Measurements from ENCODE around the gene LRCOL1. TPM values are rescaled to one million over a fixed set of nuclear protein-coding genes. Genes with fewer than 3 reads are reported as not detected.

The LRCOL1 gene
- total RNA-seq, 2 donors from 2014 or later, result not detected

GRCh38 chr12:132604151-132604618 is 6.2 kb downstream of the LRCOL1 start:
- H3K36me3 ChIP-seq, result no peaks in the 10 kb centered on the region
- TF ChIP-seq, protein P1, sequence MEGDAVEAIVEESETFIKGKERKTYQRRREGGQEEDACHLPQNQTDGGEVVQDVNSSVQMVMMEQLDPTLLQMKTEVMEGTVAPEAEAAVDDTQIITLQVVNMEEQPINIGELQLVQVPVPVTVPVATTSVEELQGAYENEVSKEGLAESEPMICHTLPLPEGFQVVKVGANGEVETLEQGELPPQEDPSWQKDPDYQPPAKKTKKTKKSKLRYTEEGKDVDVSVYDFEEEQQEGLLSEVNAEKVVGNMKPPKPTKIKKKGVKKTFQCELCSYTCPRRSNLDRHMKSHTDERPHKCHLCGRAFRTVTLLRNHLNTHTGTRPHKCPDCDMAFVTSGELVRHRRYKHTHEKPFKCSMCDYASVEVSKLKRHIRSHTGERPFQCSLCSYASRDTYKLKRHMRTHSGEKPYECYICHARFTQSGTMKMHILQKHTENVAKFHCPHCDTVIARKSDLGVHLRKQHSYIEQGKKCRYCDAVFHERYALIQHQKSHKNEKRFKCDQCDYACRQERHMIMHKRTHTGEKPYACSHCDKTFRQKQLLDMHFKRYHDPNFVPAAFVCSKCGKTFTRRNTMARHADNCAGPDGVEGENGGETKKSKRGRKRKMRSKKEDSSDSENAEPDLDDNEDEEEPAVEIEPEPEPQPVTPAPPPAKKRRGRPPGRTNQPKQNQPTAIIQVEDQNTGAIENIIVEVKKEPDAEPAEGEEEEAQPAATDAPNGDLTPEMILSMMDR (IDR thresholded peaks at IDR 0.05), result no peak
- H3K4me3 ChIP-seq, result peak overlapping the region in 1 of 2 donors; percentile 43
- DNase-seq (ENCODE audit: low spot score), result no peak
- H3K9me3 ChIP-seq, result no peaks in the 10 kb centered on the region
- H3K27me3 ChIP-seq, result no peaks in the 10 kb centered on the region
- peaks cover 0 to 27% of the 10 kb centered on the region in 2 donors for H3K4me1 ChIP-seq
- peak overlapping the region; percentile 43 to 57 for H3K27ac ChIP-seq

DNA sequence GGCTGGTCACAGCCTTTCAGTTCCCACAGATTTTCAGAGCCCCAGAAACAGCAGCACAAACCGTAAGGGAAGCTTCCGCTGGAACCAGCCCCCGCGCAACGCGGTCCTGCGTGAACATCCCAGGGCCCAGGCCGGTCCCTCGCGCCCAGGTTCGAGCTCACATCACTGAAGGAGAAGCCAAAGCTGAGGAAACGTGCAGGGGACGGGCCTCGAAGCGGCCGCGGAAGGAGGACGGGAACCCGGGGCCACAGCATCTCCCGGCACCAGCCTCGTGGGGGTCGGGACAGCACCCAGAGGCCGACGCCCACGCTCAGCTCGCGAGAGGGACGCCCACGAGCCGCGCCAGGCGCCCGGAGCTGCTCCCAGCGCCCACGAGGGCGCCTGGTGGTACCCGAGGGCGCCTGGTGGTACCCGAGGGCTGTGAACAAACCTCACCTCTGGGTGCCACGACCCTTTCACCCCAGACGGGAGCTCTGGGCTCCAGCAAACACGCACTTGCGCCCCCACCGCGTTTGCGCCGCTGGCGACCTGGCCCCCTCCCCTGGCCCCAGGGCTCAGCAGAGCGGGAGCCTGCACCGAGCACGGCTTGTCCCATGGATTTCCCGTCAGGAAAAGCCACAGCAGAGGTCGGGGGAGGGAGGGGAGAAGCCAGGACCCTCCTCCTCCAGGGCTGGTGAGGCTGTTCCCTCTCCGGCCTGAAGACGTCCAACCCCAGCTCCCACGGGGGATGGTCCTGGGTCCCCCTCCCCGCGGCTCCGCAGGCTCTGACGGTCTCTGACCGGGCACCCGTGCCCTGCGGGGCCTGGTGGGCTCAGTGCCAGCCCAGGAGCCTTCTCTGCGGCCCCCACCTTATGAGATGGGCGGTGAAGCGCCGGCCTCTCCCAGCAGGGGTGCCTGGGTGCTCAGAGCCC is 6.9 kb downstream of the LRCOL1 start:
- no peak for DNase-seq (ENCODE audit: low spot score)
- TF ChIP-seq, protein P1 (IDR thresholded peaks at IDR 0.05), result no peak
- H3K9me3 ChIP-seq, result no peaks in the 10 kb centered on the region
- peak overlapping the region; percentile 43 to 57 for H3K27ac ChIP-seq
- H3K27me3 ChIP-seq, result no peaks in the 10 kb centered on the region
- H3K36me3 ChIP-seq, result no peaks in the 10 kb centered on the region
- H3K4me3 ChIP-seq, result peak overlapping the region; percentile 21 to 43
- H3K4me1 ChIP-seq, result peaks cover 0 to 27% of the 10 kb centered on the region in 2 donors

DNA sequence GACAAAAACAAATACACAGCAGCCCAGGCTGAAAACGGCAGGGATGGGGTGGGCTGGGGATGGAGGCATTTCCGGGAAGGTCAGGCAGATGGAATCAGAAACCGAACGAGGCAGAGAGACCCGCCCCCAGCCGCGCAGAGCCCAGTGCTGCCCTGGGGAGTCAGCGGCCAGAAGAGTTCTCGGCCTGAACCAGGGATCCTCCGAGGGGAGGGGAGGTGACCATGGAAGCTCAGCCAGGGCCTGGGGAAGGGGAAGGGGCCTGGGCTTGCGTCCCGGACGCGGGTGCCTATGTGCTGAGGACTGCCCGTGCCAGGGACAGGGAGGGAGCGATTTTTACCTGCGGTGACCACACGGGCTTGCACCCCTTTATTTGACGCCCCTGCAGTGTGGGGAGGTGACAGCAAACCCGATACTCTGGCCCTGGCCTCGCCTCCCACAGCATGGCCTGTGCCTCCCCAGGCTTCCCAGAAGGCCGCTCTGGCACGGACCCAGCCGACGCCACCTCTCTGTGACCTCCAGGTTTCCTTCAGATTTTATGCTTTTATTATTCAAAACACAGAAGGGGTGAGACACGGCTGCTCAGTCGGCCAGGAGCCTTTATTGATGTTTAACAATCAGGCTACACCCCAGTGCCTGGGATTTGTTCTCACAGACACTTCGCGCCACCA is 7.7 kb downstream of the LRCOL1 start:
- H3K4me1 ChIP-seq, result peaks cover 0 to 27% of the 10 kb centered on the region in 2 donors
- H3K27ac ChIP-seq, result peak overlapping the region in 1 of 2 donors; percentile 57
- no peaks in the 10 kb centered on the region for H3K9me3 ChIP-seq
- H3K36me3 ChIP-seq, result no peaks in the 10 kb centered on the region
- peak overlapping the region in 1 of 2 donors; percentile 43 for H3K4me3 ChIP-seq
- no peaks in the 10 kb centered on the region for H3K27me3 ChIP-seq
- TF ChIP-seq, protein P1 (IDR thresholded peaks at IDR 0.05), result no peak
- DNase-seq (ENCODE audit: low spot score), result no peak

DNA sequence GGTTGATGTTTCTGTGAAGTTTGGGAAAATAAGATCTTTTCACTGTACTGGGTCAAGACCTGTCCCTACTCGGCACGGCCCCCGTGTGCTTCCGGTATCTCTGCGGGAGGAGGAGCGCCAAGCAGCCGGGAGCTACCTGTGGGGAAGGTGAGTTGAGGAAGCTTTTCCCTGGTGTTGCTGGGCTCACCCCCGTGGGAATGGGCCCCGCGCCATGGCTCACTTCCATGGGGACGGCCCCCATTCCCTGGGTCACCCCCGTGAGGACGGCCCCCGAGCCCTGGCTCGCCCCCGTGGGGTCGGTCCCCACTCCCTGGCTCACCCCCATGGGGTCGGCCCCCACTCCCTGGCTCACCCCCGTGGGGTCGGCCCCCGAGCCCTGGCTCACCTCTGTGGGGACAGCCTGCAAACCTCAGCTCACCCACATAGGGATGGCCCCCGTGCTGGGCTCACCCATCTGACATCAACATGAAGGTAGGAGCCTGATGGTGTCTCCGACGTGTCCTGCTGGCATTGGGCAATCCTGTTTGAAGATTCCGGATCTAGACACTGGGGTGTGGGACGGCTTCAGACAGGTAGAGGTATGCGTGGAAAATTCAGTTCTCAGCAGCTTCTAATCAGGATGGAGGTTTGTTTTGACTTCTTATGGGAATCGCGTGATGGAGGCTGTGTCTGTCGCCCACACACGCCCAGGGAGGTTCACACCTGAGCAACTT is 9.1 kb downstream of the LRCOL1 start:
- Histone ChIP-seq H3K9me3 (no peaks in the 10 kb centered on the region), H3K4me1 (peaks cover 0 to 31% of the 10 kb centered on the region in 2 donors), H3K27ac (no peak overlapping the region), H3K36me3 (no peaks in the 10 kb centered on the region), H3K27me3 (no peaks in the 10 kb centered on the region), H3K4me3 (peak overlapping the region in 1 of 2 donors; percentile 49)
- TF ChIP-seq, protein P1 (IDR thresholded peaks at IDR 0.05), result no peak
- no peak for DNase-seq (ENCODE audit: low spot score)
